Endometrium (tissue), 2 donors: ENCODE measurements around the gene MYLK.

ENCODE experiments used
- FAIRE-seq: peaks from 2 replicates; lab custom pipeline; 2012; peaks lifted over from hg19 to GRCh38; lab: Jason Lieb, UNC
- donor health status: control.
- donor health status: control.

MYLK gene

DNA sequence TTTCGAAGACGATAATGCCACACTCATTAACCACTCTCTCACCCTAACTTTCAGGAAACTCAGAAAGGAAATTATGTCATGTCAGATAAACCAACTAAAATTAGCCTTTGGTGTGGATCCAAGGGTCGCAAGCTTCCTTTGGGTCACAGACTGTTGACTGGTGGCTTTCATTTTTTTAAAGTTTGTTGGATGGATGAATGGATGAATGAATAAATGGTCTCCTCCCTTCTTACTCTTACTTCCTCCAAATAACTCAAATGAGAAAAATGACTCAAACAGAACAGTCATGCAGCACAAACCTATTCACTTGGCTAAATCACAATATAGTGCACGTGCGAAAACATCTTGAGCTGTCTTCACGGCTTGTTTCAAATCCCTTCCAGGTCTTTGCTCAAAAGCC lies 216.3 kb downstream of the MYLK start:
- no peak for FAIRE-seq

DNA sequence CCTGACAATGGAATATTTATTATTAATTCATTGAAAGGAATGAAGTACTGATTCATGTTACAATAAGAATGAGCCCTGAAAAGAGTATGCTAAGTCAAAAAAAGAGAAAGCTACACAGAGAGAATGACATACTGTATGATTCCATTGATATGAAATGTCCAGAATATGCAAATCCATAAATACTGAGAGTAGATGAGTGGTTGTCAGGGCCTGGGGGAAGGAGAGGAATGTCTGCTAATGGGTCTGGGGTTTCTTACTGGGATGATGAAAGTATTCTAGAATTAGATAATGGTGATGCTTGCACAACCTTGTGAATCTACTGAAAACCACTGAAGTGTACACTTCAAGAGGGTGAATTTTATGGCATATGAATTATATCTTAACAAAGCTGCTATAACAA lies 219.4 kb downstream of the MYLK start:
- FAIRE-seq = no peak

- no peak for FAIRE-seq
These were observed 220.2 kb downstream of the MYLK start for GRCh38 chr3:123663977-123664376.

- FAIRE-seq = no peak
These were observed 222.2 kb downstream of the MYLK start for GRCh38 chr3:123661973-123662372.

- peak; percentile 90 for FAIRE-seq
These were observed 223.2 kb downstream of the MYLK start for GRCh38 chr3:123660900-123661299.

GRCh38 chr3:123660141-123660675 lies 223.9 kb downstream of the MYLK start:
- FAIRE-seq = no peak

- no peak for FAIRE-seq
These were observed 225.3 kb downstream of the MYLK start for GRCh38 chr3:123658852-123659206.

- FAIRE-seq = peak; percentile 37
These were observed 225.8 kb downstream of the MYLK start for GRCh38 chr3:123658118-123658851.

DNA sequence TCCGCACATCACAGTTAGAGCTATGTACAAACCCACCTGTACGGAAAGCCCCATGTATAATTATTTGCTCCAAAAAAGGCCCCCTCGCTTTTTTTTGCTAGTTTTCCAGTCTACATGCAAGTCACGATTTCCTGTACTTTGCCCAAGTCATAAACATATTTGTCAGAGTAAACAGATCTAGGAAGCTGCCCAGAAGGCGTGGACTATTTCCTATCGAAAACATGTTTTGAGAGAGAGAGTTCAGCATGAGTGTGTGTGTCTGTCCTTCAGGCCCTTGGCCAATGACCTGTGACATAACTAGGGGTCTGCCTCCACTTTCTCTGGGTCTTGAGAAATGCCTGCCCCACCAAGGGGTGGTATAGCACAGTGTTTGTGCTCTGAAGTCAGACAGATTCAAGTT lies 226.6 kb downstream of the MYLK start:
- no peak for FAIRE-seq

DNA sequence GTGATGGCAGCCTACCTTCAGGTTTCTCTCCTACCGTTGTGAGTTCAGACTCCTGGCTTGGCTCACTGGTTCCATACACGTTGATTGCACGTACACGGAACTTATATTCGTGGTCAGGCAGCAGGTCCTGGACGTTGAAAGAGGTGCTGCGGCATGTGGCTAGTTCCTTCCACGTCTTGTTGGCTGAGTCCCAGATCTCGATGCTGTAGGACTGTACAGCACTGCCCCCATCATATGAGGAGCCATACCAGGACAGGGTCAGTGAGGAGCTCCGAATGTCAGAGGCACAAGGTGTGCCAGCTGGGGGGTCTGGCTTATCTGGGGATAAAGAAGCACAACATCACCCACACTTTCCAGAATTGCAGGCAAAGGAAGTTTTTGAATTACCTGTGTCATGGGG lies 227.0 kb downstream of the MYLK start:
- no peak for FAIRE-seq

GRCh38 chr3:123656691-123657090 lies 227.4 kb downstream of the MYLK start:
- FAIRE-seq = no peak

DNA sequence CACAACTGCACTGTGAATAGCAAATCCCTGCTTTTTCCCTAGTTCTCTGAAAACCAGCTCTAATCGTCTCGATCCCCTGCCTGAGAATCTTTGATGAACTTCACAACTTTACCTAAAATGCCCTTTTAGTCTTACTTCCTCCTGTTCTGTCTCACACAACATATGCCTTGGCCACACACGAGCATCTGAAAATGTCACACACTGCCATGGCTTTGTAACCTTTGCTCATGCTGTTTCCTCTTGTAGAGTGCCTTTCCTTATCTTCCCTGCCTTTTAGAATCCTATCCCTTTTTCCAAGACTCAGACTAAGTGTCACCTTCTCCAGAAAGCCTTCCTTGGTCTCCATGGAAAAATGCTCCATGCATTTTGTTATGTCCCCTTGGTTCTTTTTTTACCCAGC lies 227.9 kb downstream of the MYLK start:
- FAIRE-seq = no peak

GRCh38 chr3:123655400-123655799 lies 228.7 kb downstream of the MYLK start:
- no peak for FAIRE-seq

DNA sequence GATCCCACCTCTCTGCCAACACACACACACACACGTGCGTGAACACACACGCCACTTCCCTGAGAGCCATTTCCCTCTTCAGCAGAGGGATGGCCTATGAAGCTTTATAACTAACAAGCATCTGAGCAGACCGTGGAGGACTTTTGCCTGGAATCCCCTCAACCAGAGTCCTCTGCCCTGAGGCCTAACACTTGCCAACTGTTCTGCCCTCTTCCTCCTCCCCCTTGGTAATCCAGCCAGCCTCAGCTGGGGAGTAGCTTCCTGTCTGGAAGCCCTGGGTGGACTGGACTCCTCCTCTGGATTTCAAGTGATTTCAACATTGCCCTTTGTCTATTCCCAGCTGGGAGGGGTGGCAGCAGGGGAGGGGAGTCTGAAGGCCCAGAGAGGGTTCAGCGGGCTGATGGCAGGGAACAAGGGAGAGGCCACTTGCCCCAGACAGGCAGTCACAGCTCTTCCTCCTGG lies 230.9 kb downstream of the MYLK start:
- FAIRE-seq = no peak

GRCh38 chr3:123652342-123652984 lies 231.7 kb downstream of the MYLK start:
- peak; percentile 79 for FAIRE-seq

DNA sequence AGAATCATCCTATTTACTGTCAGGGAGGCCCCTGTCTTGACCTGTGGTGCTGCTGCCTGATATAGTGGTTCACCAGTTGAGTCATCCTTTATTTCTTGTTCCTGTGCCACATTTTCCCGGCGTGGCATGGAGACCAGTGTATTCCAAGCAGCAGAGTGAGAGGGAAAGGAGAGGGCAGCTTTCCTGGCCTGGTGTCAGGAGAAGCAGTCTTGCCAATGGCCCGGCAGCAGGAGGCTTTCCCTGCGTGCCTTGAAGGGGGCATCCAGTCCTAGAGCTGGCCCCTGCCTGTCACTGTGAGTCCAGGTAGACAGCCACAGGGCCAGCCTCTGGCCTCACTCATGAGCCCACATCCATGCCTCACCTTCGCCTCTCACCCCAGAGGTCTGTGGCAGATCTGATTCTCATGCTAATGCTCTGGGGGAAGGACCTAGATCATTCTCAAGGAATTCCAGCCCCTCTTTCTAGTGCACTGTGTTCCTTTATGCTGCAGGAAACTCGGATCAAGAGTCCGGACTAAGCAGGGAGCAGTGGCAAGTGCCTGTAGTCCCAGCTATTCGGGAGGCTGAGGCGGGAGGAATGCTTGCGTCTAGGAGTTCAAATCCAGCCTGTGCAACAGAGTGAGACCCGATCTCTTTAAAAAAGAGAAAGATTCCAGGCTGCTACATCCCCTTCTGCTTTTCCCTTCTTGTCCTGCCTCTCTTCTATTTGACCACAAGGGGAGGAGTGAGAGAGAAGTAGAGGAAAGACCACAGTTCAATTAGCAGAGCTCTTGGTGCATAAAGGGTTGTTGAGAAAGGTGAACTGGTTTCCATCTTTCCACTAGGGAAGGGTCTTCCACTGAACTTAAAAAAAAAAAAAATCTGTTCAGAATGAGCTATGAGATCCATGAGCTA lies 232.4 kb downstream of the MYLK start:
- no peak for FAIRE-seq

- no peak for FAIRE-seq
These were observed 234.0 kb downstream of the MYLK start for GRCh38 chr3:123650101-123650500.

DNA sequence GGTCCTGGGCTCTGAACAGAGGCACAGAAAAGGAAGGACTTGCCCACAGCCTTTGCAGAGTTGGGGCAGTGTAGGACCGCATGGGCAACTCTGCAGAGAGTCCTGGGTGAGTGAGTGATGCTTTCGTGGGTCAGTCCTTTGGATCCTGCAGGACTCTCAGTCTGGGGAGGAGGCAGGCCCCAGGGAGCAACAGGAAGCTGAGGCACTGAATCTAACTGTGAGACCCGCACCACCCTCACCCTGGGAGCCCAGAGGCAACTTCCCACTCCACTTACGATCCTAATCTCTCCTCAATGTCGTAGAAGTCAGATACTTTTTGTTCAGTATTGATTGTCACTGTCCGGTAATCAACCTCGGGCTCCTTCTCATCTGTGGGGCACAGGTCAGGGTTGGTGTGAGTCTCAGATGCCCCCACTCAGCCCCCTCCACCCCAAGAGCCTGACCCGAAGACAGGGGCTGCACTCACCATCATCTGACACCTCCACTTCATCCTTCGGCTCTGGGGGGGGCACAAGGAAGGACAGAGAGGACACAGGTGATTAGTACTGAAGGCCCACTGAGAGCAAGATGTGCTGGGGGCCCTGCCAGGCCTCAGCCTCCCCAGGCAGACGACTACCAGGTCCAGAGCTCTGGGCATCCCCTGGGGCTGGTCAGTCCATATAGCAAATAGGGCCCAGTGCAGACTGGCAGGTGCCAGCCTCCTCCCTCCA lies 235.3 kb downstream of the MYLK start:
- no peak for FAIRE-seq

- FAIRE-seq = no peak
These were observed 239.8 kb downstream of the MYLK start for GRCh38 chr3:123644358-123644757.

- FAIRE-seq = no peak
These were observed 241.2 kb downstream of the MYLK start for GRCh38 chr3:123642957-123643330.

- peak; percentile 41 for FAIRE-seq
These were observed 241.8 kb downstream of the MYLK start for GRCh38 chr3:123642182-123642956.
